ENCODE data around the gene TSHR.

DNA sequence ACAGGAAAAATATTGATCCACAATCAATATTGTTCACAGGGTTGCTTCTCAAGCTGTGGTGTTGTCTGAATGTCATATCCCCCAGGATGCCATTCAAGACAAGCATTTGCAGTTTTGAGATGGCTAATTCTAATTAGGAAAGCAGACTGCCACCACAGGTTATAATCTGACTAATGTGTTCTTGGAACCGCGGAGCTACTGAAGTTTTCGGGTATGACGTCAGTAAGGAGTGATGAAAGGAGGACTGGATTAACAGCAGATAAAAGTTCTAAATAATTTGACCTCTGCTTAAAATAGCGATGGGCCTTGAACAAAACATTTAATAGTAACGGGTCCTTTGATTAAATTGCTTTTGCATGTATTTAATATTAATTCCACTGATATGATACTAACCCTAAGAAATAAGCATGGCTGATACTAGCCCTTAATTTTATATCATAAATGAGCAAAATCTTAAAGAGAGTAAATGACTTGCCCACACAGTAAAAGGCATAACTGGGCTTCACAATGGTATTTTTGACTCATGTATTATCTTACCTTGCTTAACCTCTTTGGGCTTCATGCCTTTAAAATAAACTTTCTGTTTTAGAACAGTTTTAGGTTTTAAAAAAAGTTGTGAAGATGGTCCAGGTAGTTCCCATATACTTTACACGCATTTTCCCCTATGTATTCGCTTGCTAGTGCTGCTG is 50.3 kb downstream of the TSHR start:
- TF ChIP-seq, protein P1, sequence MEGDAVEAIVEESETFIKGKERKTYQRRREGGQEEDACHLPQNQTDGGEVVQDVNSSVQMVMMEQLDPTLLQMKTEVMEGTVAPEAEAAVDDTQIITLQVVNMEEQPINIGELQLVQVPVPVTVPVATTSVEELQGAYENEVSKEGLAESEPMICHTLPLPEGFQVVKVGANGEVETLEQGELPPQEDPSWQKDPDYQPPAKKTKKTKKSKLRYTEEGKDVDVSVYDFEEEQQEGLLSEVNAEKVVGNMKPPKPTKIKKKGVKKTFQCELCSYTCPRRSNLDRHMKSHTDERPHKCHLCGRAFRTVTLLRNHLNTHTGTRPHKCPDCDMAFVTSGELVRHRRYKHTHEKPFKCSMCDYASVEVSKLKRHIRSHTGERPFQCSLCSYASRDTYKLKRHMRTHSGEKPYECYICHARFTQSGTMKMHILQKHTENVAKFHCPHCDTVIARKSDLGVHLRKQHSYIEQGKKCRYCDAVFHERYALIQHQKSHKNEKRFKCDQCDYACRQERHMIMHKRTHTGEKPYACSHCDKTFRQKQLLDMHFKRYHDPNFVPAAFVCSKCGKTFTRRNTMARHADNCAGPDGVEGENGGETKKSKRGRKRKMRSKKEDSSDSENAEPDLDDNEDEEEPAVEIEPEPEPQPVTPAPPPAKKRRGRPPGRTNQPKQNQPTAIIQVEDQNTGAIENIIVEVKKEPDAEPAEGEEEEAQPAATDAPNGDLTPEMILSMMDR (IDR thresholded peaks at IDR 0.05): no peak
- no peak for TF ChIP-seq POLR2A (IDR thresholded peaks at IDR 0.05)
